GM20000 (cell line): ENCODE data around the gene CLDN18.

ENCODE experiments used
- DNase-seq: peaks from one replicate; pipeline ENCODE4 v3.0.0; 2012; ENCODE audit warnings: low spot score
- TF ChIP-seq, protein P1 (sequence below): IDR thresholded peaks from 2 replicates; pipeline ENCODE4 v1.5.1; 2012; ENCODE audit warnings: mild to moderate bottlenecking, control low read depth; ENCODE audit errors: extremely low read depth, missing control alignments

CLDN18 gene

DNA sequence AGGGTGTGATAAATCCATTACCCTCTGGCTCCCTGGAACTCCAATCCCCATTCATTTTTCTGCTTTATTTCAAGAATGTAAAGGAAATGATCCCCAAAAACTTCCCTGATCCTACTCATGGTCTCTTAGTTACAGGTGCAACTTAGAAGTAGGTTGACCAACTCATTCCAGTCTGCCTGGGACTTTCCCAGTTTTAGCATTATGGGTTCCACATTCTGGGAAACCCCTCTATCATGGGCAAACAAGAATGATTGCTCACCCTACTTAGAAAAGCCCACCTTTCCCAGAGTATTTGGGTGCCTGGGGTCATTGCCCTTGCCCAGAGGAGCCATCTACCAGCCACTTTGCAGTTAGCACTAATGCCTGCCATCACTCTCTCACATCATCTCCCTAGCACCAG lies 15.6 kb downstream of the CLDN18 start:
- DNase-seq, result no peak
- TF ChIP-seq, protein P1, sequence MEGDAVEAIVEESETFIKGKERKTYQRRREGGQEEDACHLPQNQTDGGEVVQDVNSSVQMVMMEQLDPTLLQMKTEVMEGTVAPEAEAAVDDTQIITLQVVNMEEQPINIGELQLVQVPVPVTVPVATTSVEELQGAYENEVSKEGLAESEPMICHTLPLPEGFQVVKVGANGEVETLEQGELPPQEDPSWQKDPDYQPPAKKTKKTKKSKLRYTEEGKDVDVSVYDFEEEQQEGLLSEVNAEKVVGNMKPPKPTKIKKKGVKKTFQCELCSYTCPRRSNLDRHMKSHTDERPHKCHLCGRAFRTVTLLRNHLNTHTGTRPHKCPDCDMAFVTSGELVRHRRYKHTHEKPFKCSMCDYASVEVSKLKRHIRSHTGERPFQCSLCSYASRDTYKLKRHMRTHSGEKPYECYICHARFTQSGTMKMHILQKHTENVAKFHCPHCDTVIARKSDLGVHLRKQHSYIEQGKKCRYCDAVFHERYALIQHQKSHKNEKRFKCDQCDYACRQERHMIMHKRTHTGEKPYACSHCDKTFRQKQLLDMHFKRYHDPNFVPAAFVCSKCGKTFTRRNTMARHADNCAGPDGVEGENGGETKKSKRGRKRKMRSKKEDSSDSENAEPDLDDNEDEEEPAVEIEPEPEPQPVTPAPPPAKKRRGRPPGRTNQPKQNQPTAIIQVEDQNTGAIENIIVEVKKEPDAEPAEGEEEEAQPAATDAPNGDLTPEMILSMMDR, result no peak

DNA sequence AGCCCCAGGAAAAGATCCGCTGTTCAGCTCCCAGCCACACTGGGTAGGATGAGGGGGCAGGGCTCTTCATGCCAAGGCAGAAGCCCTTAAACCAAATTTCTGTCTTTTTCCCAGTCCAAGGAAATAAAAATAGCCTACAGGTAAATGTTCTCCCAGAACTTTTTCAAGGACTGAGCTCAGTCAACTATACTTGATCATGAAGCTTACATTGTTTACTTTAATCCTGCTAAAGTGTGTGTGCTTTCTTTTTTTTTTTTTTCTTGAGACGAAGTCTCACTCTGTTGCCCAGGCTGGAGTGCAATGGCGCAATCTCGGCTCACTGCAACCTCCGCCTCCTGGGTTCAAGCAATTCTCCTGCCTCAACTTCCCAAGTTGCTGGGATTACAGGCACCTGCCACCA lies 17.9 kb downstream of the CLDN18 start:
- TF ChIP-seq, protein P1, result no peak
- no peak for DNase-seq

DNA sequence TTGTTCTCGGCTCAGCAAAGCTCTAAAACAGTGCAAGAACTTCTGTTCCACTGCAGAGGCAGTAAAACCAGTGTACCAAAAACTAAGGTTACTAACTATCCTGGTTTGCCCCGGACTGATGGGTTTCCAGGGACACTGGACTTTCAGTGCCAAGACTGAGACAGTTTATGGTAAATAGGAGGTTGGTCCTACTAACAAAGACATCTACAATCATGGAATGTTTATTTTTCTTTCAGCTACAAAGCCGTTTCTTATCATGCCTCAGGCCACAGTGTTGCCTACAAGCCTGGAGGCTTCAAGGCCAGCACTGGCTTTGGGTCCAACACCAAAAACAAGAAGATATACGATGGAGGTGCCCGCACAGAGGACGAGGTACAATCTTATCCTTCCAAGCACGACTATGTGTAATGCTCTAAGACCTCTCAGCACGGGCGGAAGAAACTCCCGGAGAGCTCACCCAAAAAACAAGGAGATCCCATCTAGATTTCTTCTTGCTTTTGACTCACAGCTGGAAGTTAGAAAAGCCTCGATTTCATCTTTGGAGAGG lies 20.8 kb downstream of the CLDN18 start:
- DNase-seq, result no peak
- TF ChIP-seq, protein P1, result no peak

DNA sequence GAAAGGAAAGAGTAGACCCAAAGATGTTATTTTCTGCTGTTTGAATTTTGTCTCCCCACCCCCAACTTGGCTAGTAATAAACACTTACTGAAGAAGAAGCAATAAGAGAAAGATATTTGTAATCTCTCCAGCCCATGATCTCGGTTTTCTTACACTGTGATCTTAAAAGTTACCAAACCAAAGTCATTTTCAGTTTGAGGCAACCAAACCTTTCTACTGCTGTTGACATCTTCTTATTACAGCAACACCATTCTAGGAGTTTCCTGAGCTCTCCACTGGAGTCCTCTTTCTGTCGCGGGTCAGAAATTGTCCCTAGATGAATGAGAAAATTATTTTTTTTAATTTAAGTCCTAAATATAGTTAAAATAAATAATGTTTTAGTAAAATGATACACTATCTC lies 21.6 kb downstream of the CLDN18 start:
- no peak for DNase-seq
- TF ChIP-seq, protein P1, result no peak

DNA sequence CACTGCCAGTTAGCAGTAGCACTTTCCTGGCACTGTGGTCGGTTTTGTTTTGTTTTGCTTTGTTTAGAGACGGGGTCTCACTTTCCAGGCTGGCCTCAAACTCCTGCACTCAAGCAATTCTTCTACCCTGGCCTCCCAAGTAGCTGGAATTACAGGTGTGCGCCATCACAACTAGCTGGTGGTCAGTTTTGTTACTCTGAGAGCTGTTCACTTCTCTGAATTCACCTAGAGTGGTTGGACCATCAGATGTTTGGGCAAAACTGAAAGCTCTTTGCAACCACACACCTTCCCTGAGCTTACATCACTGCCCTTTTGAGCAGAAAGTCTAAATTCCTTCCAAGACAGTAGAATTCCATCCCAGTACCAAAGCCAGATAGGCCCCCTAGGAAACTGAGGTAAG lies 22.6 kb downstream of the CLDN18 start:
- TF ChIP-seq, protein P1, result no peak
- DNase-seq, result no peak

DNA sequence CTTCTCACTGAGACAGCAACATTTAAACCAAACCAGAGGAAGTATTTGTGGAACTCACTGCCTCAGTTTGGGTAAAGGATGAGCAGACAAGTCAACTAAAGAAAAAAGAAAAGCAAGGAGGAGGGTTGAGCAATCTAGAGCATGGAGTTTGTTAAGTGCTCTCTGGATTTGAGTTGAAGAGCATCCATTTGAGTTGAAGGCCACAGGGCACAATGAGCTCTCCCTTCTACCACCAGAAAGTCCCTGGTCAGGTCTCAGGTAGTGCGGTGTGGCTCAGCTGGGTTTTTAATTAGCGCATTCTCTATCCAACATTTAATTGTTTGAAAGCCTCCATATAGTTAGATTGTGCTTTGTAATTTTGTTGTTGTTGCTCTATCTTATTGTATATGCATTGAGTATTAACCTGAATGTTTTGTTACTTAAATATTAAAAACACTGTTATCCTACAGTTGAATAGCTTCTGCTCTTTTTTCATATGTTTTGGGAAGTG lies 23.3 kb downstream of the CLDN18 start:
- TF ChIP-seq, protein P1, result no peak
- DNase-seq, result no peak

DNA sequence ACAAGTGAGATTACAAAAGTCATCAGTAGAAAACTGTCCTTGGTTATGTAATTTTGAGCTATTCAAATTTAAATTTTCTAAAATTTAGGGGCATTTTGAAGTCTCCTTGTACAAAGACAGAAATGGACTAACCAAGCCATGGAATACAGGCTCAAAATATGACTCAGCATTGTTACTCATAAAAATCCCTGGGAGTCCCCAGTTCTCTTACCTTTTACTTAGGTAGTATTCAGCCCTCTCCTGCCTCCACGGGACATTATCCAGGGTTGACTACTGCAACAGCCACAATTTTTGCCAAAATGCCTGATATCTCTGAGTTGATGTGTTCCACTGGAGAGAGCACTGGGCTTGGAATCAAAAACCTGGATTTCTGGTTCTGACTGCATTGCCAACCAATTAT lies 25.0 kb downstream of the CLDN18 start:
- DNase-seq, result no peak
- TF ChIP-seq, protein P1, result no peak
